DMS79 treated with DMSO at 0.1 percent for 48 hours (cell line): Measurements from ENCODE around the gene CALU.

ENCODE experiments used
- DNase-seq: peaks from one replicate; lab custom pipeline; 2025; lab: John Stamatoyannopoulos, UW

CALU gene

DNA sequence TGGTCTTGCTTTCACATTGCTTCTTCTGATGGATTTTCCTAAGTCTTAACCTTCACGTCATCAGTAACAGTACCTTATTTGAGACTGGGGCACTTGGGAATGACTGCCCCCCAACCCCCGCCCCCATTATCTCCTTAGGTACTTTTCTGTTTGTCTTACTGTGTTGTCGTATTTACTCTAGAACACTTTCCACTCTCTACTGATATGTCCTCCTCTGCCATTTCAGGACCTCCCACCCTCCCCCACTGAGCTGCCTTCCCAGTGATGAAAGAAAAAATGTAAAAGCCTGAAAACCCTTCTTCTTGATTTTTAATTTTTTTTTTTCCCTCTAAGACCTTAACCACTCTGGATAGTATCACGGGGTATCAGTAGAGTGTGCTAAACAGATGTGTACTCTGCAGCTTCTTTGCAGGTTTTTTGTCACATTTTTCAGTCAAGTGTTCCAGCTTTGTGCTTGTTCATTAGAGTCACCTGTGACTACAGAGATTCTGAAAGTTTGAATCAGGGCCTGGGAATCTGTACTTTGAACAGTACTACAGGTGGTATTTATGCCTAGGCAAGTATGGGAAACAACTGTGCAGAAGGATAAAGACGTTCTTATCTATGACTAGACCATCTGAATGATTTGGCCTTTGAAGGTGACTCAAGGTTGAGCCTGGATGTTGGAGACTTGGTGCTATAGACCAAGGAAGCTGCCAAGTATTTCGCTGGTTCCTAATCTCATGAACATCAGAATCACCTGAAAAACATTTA lies 8.3 kb downstream of the CALU start:
- no peak for DNase-seq

- no peak for DNase-seq
These were observed 13.1 kb downstream of the CALU start for GRCh38 chr7:128752251-128752650.

GRCh38 chr7:128755075-128755818 lies 16.1 kb downstream of the CALU start:
- DNase-seq, result no peak

DNA sequence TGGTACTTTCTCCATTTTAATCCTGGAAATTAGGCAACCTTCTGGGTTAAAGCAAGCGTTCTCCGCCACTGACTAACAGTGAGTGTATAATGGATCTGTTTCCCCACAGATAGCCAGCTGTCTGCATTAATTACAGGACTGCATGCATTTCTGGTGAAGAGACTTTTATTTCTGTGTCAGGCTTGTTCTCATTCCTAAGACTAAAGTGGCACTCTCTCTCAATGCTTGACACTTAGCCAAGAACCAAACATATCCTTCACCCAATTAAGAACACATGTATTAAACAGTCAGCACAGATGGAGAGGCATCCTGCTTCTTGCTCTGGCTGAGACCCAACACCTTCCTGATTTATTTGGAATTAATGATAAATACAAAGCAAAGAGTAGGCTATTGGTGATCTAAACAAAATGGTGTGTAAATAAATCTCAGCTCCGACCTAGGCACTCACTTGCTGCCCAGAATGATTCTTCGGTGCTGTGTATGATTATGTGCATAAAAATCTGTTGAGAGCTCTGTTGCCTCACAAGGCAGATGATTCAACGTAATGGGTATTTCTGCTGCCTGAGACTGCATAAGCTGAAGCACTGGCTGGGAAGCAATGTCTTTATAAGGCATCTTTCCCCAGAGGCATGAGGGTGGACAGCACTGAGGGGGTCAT lies 16.8 kb downstream of the CALU start:
- peak; percentile 86 for DNase-seq

GRCh38 chr7:128757203-128757602 lies 18.0 kb downstream of the CALU start:
- DNase-seq, result no peak

- no peak for DNase-seq
These were observed 19.4 kb downstream of the CALU start for GRCh38 chr7:128758553-128758952.

GRCh38 chr7:128759242-128759641 lies 20.1 kb downstream of the CALU start:
- DNase-seq, result no peak

DNA sequence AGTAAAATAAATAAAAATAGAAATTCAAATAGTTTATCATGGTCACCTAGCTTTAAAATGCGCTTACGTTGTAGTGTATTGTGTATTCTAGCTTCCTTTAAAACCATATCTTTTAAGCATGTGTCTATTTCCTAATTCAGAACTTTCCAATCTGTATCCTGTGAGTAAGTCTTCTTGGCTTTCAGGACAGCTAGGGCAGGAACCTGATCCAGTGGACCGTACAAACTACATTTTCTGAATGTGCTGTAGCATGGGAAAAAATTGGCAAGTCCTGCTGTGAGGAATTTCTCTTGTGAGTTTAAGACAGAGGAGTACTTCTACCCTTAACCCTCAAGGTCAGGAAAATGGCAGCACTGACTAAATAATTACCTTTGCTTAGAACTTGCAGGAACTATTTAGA lies 24.4 kb downstream of the CALU start:
- DNase-seq, result no peak

- DNase-seq, result no peak
These were observed 28.4 kb downstream of the CALU start for GRCh38 chr7:128767475-128768110.

DNA sequence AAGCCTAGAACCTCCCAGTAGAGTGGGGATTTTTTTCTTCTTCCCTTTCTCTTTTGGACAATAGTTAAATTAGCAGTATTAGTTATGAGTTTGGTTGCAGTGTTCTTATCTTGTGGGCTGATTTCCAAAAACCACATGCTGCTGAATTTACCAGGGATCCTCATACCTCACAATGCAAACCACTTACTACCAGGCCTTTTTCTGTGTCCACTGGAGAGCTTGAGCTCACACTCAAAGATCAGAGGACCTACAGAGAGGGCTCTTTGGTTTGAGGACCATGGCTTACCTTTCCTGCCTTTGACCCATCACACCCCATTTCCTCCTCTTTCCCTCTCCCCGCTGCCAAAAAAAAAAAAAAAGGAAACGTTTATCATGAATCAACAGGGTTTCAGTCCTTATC lies 31.1 kb downstream of the CALU start:
- DNase-seq, result no peak

GRCh38 chr7:128773604-128774003 lies 34.4 kb downstream of the CALU start:
- no peak for DNase-seq

- DNase-seq, result no peak
These were observed 35.0 kb downstream of the CALU start for GRCh38 chr7:128774029-128774689.

DNA sequence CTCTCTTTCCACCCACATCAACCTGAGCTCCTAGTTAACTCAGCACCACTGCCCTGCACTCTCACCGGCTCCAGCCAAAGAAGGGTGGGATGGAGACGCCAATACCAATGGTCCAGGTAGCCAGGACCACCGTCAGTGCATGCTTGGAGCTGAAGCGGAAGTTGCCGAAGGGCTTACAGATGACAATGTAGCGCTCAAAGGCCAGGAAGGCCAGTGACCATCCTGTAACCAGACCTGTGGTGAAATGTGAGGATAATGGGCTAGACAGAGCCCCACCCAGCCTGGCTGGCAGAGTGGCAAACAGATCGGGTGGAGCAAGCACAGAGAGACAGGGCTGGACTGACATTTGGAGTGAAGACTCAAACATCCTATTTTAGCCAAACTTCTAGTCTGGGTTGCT lies 35.8 kb downstream of the CALU start:
- no peak for DNase-seq

GRCh38 chr7:128775744-128776474 lies 36.8 kb downstream of the CALU start, which contains the start of gene OPN1SW:
Gene OPN1SW, minus strand, starts transcription at chr7:128775794. Its CDS starts 13 bp downstream, at chr7:128775781.
- DNase-seq, result no peak

- DNase-seq, result no peak
These were observed 38.3 kb downstream of the CALU start for GRCh38 chr7:128777156-128778123.

GRCh38 chr7:128778946-128779345 lies 39.8 kb downstream of the CALU start:
- DNase-seq, result no peak

- no peak for DNase-seq
These were observed 42.0 kb downstream of the CALU start for GRCh38 chr7:128781126-128781525.

DNA sequence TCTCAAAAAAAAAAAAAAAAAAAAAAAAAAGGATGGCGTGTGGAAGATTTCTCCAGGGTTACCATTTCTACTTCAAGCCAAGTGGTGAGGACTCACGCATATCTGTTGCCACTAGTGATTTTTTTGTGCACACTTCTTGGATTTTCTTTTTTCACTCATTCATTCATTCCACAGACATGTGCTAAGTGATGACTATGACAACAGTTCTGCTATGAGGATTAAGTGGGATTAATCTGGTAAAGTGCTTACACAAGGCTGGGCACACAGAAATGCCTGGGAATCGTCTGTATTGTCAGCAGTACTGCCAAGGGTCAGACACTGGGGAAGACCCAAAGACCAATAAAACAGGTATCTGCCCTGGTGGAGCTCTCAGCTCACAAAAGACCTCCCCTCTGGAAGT lies 42.7 kb downstream of the CALU start:
- DNase-seq, result no peak

DNA sequence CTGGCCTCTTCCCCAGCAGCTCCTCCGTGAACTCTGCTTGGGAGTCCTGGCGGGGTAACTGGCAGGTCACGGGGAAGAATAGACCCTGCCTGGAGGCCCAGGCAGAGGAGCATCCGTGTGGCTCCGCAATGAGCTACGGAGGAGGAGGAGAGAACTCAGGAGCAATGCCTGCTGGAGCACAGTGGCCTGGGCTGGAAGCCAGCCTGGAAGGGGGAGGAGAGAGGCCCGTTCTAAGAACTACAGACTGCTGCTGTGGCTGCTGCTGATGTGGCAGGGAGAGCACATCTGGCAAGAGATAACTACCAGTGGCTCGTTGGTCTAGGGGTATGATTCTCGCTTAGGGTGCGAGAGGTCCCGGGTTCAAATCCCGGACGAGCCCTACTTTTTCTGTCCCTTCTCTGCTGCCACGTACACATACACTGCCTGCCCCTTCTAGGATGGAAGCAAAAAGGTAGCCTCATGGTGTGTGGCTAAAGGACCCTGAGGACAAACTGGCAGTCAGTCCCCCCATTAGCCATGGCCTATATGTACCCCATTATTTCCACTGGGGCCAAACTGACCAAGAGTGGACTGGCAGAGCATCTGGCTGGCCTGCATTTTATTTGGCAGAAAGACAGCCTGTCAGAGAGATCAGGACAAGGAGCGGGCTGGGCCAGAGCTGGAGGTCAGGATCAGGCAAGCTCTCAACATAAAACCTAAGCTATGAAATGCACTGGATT lies 44.1 kb downstream of the CALU start:
- DNase-seq, result no peak
